ENCODE measurements around the gene DNAH9. TPM values are rescaled to one million over a fixed set of nuclear protein-coding genes. Genes with fewer than 3 reads are reported as not detected.

DNAH9 gene
- total RNA-seq, 1 experiment from 2014 or later = 0.22 TPM

DNA sequence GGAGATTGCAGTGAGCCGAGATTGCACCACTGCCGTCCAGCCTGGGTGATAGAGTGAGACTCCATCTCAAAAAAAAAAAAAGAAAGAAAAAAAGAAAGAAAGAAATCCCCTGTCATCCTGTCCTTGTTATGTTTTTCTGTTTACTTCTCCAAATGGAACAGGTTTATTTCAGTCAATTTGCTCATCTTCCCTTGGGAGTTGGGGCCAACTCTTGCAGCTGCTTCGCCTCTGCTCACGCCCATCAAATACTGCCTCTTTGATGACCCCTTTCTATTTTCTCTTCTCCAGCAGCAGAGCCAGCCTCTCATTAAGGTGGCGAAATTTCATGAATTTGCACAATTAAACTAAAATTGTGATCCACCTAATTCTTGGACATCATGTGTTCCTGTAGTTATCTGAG is 225.6 kb downstream of the DNAH9 start:
- no peaks in the 10 kb centered on the region for H3K23me2 ChIP-seq (ENCODE audit: insufficient read length, low read depth, low read length, poor library complexity, severe bottlenecking)
- no peak overlapping the region for H3K4me3 Mint-ChIP-seq
- H2BK20ac ChIP-seq (ENCODE audit: low read depth, low read length, poor library complexity, severe bottlenecking) = no peak overlapping the region
- H3K27ac ChIP-seq (ENCODE audit: insufficient read length, low read depth, low read length) = no peak overlapping the region
- no peak overlapping the region for H3K27ac Mint-ChIP-seq
- H3K9me3 ChIP-seq (ENCODE audit: control insufficient read depth, low read depth, low read length) = no peaks in the 10 kb centered on the region
- H3K23ac ChIP-seq (ENCODE audit: insufficient read length, low read depth, low read length) = no peak overlapping the region
- no peak overlapping the region for H2AFZ ChIP-seq (ENCODE audit: low read length)
- no peak overlapping the region for H3K18ac ChIP-seq (ENCODE audit: insufficient read length, low read depth, low read length)
- TF ChIP-seq, protein P1, sequence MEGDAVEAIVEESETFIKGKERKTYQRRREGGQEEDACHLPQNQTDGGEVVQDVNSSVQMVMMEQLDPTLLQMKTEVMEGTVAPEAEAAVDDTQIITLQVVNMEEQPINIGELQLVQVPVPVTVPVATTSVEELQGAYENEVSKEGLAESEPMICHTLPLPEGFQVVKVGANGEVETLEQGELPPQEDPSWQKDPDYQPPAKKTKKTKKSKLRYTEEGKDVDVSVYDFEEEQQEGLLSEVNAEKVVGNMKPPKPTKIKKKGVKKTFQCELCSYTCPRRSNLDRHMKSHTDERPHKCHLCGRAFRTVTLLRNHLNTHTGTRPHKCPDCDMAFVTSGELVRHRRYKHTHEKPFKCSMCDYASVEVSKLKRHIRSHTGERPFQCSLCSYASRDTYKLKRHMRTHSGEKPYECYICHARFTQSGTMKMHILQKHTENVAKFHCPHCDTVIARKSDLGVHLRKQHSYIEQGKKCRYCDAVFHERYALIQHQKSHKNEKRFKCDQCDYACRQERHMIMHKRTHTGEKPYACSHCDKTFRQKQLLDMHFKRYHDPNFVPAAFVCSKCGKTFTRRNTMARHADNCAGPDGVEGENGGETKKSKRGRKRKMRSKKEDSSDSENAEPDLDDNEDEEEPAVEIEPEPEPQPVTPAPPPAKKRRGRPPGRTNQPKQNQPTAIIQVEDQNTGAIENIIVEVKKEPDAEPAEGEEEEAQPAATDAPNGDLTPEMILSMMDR (conservative IDR thresholded peaks at IDR 0.05) = no peak
- no peak overlapping the region for H3K56ac ChIP-seq (ENCODE audit: insufficient read length, low read depth, low read length)
- H3K4me1 ChIP-seq (ENCODE audit: insufficient read depth, low read length) = 0 out of 2 replicates have a peak, but pooled peaks cover 2% of the 10 kb centered on the region
- H2BK5ac ChIP-seq (ENCODE audit: insufficient read length, low read length) = no peak overlapping the region
- H3K4me2 ChIP-seq (ENCODE audit: insufficient read depth, insufficient read length, low read length) = no peak overlapping the region
- no peak overlapping the region for H3K4ac ChIP-seq (ENCODE audit: low read depth, low read length)
- H4K20me1 ChIP-seq (ENCODE audit: control insufficient read depth, insufficient read depth, insufficient read length) = no peaks in the 10 kb centered on the region
- no peak overlapping the region for H4K8ac ChIP-seq (replicated peaks; ENCODE audit: insufficient read length, low read depth, low read length)
- 0 out of 7 replicates have a peak, but pooled peaks cover 0 to 4% (median 1%) of the 10 kb centered on the region in 3 experiments for H3K36me3 Mint-ChIP-seq (ENCODE audit: insufficient read depth in 1 of 3, low read depth in 3 of 3)
- H2BK12ac ChIP-seq (ENCODE audit: insufficient read length, low read depth, low read length) = no peak overlapping the region
- H3K79me1 ChIP-seq (ENCODE audit: insufficient read depth, low read depth, low read length, poor library complexity, severe bottlenecking) = no peaks in the 10 kb centered on the region
- no CpG with 5 or more reads among the region's 5 CpGs for WGBS (ENCODE audit: extremely low coverage, insufficient read length, low lambda C conversion rate)
- no peak overlapping the region for H3T11ph ChIP-seq (ENCODE audit: low read length)
- no peak overlapping the region for H2BK15ac ChIP-seq (ENCODE audit: low read depth, low read length)
- no peak overlapping the region for H2BK120ac ChIP-seq (ENCODE audit: low read depth, low read length, poor library complexity, severe bottlenecking)
- no peak for DNase-seq
- no peaks in the 10 kb centered on the region for H3K27me3 ChIP-seq (ENCODE audit: insufficient read depth, low read length)
- no peak overlapping the region for H4K91ac ChIP-seq (ENCODE audit: insufficient read length, low read depth, low read length)
- H3K9ac ChIP-seq (ENCODE audit: extremely low read depth, insufficient read length, low read length) = no peak overlapping the region
- H3K4me1 Mint-ChIP-seq = peaks cover 7 to 11% of the 10 kb centered on the region in 2 experiments
- H3K79me2 ChIP-seq (ENCODE audit: insufficient read depth, low read length) = no peaks in the 10 kb centered on the region
- H3K9me3 Mint-ChIP-seq = peaks cover 0 to 4% of the 10 kb centered on the region in 2 experiments; a peak in 2 of 5 replicates
- no peak overlapping the region for H4K5ac ChIP-seq (ENCODE audit: insufficient read length, low read depth, low read length)
- peaks cover 2% of the 10 kb centered on the region; the same call in 1 of the 2 replicates for H3K27me3 Mint-ChIP-seq (ENCODE audit: low read depth)
- no peak overlapping the region for H3K14ac ChIP-seq (ENCODE audit: insufficient read depth, low read length)
- no peak overlapping the region for H2AK5ac ChIP-seq (ENCODE audit: insufficient read length, low read length)
